H1 (cell line): ENCODE measurements around the gene CROCC. TPM values are rescaled to one million over a fixed set of nuclear protein-coding genes. Genes with fewer than 3 reads are reported as not detected.

Experiments used
- HDAC2 ChIP-seq, 2 experiments: fragments of 300-600 bp in 1 of 2; sonication (generic) in 1 of 2; IDR thresholded peaks; 2 replicates each; pipeline ENCODE4 v1.6.1; 2011 to 2012; ENCODE audit warnings: low read depth in 2 of 2, low read length in 2 of 2, mild to moderate bottlenecking in 2 of 2, moderate library complexity in 2 of 2, borderline replicate concordance in 1 of 2, inconsistent platforms in 1 of 2
- JUND ChIP-seq: IDR thresholded peaks from 2 replicates; pipeline ENCODE4 v1.6.1; 2011; ENCODE audit warnings: mild to moderate bottlenecking, improper control_type of control experiment, low read length
- KDM5A ChIP-seq: fragments of 200-600 bp; IDR thresholded peaks from 2 replicates; pipeline ENCODE4 v1.7.1; 2012; ENCODE audit warnings: mild to moderate bottlenecking, low read length, inconsistent platforms, mixed read lengths
- MAFK ChIP-seq: IDR thresholded peaks from 2 replicates; pipeline ENCODE4 v1.6.1; 2012; ENCODE audit warnings: low read depth, mild to moderate bottlenecking, improper control_type of control experiment, low read length
- SIN3A ChIP-seq, 2 experiments: IDR thresholded peaks in 1 of 2; conservative IDR thresholded peaks in 1 of 2; 2 replicates each; pipeline ENCODE4 v1.6.1; 2011 to 2012; ENCODE audit warnings: low read length in 2 of 2, improper control_type of control experiment in 1 of 2, low read depth in 1 of 2, mild to moderate bottlenecking in 1 of 2
- SP1 ChIP-seq: IDR thresholded peaks from 2 replicates; pipeline ENCODE4 v1.6.1; 2011; ENCODE audit warnings: low read depth, low read length
- polyA plus RNA-seq, 7 experiments: library from polyadenylated mRNA; depleted of rRNA in 3 of 7; stranded (reverse) in 5 of 7; unstranded in 2 of 7; fragments of >200 nt in 5 of 7; fragments of 200-250 nt in 2 of 7; gene quantifications; 1 replicate in 5 of 7; 2 replicates in 1 of 7; 4 replicates in 1 of 7; pipeline versions ENCODE4 v1.2.1 to v1.2.3, GENCODE V29; 2011 to 2013; ENCODE audit warnings: missing spikeins in 2 of 7, mixed read lengths in 2 of 7
- total RNA-seq: library from RNA; stranded (reverse); fragmentation: NEBNext Ultra II Directional; extraction: Animal tissue kit (Norgen Biotek cat#: 25700); gene quantifications from 2 replicates; pipeline ENCODE4 v1.2.1, GENCODE V29; 2021

Gene CROCC
- total and polyA plus RNA-seq, 2 of the 8 experiments (the other 6 are each of a cell fraction or from before 2014, with no cell fraction given): 12.1 to 39.5 TPM

DNA sequence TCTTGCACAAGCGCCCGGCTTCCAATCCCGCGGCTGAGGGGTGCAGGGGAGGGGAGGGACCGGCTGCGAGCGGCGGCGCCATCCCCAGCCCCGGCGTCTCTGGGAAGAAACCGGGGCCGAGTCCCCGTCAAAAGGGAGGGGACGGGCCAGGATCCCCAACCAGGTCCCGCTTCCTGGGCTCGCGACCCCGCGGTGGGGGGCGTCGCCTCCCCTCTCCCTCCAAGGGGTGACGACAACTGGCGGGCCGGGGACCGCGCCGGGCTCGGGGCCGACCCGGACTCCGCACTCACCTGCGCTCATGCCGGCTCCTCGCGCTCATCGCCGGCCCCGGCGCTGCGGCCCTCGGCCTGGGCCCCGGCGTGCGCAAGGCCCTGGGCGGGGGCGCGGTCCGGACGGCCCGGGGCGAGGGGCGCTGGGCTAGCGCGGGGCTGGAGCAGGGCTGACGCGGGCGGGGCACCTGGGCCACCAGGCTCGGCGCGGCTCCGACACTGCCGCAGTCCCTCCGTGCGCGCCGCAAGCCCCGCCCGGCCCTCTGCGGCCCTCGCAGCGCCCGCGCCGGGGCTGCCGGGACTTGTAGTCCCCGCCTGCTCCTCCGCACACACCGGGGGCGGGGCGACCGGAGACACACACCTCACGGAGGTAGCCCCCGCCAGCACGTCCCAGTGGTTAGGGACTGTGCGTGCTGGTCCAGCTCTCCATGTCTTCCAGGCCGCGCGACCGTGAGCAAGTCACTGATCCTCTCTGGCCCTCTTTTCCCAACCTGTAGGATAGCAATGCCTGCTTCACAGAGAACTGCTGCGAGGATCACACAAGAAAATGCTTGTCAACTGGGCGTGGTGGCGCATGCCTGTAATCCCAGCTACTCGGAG lies 89.9 kb downstream of the CROCC start, which contains the start of gene ATP13A2 (continued):
- no peak for TF ChIP-seq MAFK
- peak; percentile 0 to 16; a peak in 2 of 4 replicates for TF ChIP-seq SIN3A (conservative IDR thresholded peaks at IDR 0.05 in 1 of 2, IDR thresholded peaks at IDR 0.05 in 1 of 2; ENCODE audit: low read depth in 1 of 2, low read length in 2 of 2)
- peak; percentile 25; the same call in 1 of the 2 replicates for TF ChIP-seq JUND
- TF ChIP-seq HDAC2 (IDR thresholded peaks at IDR 0.05; ENCODE audit: borderline replicate concordance in 1 of 2, low read depth in 2 of 2, low read length in 2 of 2): 0 out of 4 replicates have a peak, but pooled peaks of 1 of the 2 experiments have one; percentile 34
- peak; percentile 43; the same call in 1 of the 2 replicates for TF ChIP-seq SP1
- TF ChIP-seq KDM5A: no peak
